ENCODE data around the gene NEMP2.
A peak's percentile ranks its signal among the peaks of the same experiment; 100 is the strongest.

Gene NEMP2

GRCh38 chr2:190534310-190535120 lies at the start of gene NEMP2:
Gene NEMP2 (minus strand): TSS chr2:190534722. CDS start chr2:190534655, 67 bp downstream.
- TF ChIP-seq, protein P1, sequence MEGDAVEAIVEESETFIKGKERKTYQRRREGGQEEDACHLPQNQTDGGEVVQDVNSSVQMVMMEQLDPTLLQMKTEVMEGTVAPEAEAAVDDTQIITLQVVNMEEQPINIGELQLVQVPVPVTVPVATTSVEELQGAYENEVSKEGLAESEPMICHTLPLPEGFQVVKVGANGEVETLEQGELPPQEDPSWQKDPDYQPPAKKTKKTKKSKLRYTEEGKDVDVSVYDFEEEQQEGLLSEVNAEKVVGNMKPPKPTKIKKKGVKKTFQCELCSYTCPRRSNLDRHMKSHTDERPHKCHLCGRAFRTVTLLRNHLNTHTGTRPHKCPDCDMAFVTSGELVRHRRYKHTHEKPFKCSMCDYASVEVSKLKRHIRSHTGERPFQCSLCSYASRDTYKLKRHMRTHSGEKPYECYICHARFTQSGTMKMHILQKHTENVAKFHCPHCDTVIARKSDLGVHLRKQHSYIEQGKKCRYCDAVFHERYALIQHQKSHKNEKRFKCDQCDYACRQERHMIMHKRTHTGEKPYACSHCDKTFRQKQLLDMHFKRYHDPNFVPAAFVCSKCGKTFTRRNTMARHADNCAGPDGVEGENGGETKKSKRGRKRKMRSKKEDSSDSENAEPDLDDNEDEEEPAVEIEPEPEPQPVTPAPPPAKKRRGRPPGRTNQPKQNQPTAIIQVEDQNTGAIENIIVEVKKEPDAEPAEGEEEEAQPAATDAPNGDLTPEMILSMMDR (IDR thresholded peaks at IDR 0.05; ENCODE audit: low read depth, low read length) = no peak
- DNase-seq (ENCODE audit: low read depth in 2 of 2) = peak; percentile 54 to 80
- H3K4me3 ChIP-seq (replicated peaks in 1 of 2; ENCODE audit: low read depth in 2 of 2, low read length in 2 of 2) = peak within 1 kb of the TSS; percentile 52 to 65

- DNase-seq (ENCODE audit: low read depth in 2 of 2) = peak in 1 of 2 donors; percentile 64
- no peak overlapping the region for H3K4me3 ChIP-seq (replicated peaks in 1 of 2; ENCODE audit: low read depth in 2 of 2, low read length in 2 of 2)
- TF ChIP-seq, protein P1 (IDR thresholded peaks at IDR 0.05; ENCODE audit: low read depth, low read length) = no peak
Observed at GRCh38 chr2:190583507-190584337, 49.2 kb upstream of the NEMP2 start.

- TF ChIP-seq, protein P1 (IDR thresholded peaks at IDR 0.05; ENCODE audit: low read depth, low read length) = no peak
- DNase-seq (ENCODE audit: low read depth in 2 of 2) = no peak
Observed at GRCh38 chr2:190582736-190583506, 48.4 kb upstream of the NEMP2 start.

GRCh38 chr2:190582019-190582418 lies 47.5 kb upstream of the NEMP2 start:
- no peak overlapping the region for H3K4me3 ChIP-seq (replicated peaks in 1 of 2; ENCODE audit: low read depth in 2 of 2, low read length in 2 of 2)
- TF ChIP-seq, protein P1 (IDR thresholded peaks at IDR 0.05; ENCODE audit: low read depth, low read length) = no peak
- no peak for DNase-seq (ENCODE audit: low read depth in 2 of 2)

More at GRCh38 chr2:190582736-190583506, 48.4 kb upstream of the NEMP2 start:
- H3K4me3 ChIP-seq (replicated peaks in 1 of 2; ENCODE audit: low read depth in 2 of 2, low read length in 2 of 2) = no peak overlapping the region

GRCh38 chr2:190579915-190580846 lies 45.7 kb upstream of the NEMP2 start:
- no peak overlapping the region for H3K4me3 ChIP-seq (replicated peaks in 1 of 2; ENCODE audit: low read depth in 2 of 2, low read length in 2 of 2)
- TF ChIP-seq, protein P1 (IDR thresholded peaks at IDR 0.05; ENCODE audit: low read depth, low read length) = no peak
- no peak for DNase-seq (ENCODE audit: low read depth in 2 of 2)

Measured in cardiac fibroblast (primary cell).